ENCODE results near the gene EHBP1.
A peak's percentile ranks its signal among the peaks of the same experiment; 100 is the strongest.

Gene EHBP1

DNA sequence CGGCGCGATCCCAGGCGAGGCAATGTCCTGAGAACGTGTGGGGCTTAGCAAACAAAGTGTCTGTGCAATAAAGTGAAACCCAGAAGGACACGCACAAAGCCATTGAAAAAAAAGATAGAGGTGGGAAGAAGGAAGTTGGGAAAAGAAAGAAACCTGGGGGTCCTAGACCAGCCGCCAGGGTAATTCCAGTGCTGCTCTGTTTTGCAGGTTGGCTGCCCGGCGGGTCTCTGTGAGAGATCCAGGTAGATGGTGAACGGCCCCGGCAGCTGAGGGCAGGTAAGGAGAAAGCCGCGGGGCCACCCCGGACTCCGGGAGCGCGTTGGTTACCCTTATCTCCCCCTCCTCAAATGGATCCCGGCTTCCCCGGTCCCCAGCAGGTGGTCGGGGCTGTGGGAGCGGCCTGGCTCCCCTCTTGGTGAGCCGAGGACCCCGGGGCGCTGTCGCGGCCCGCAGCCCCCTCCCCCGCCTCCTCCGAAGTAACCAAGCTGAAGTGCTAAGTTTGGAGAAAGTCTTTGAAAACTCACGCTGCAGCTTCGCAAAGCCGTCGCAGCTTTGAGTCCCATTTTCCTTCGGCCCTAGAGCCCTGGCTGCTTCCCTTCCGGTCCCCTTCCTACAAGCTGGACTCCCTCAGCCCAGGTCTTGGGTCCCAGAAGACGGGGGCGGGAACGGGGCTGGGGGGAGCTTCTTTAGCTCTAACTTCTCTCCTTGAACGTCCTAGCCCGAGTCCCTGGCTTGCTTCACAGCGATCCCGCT is 345.7 kb downstream of the EHBP1 start:
- Histone ChIP-seq H3K36me3 (ENCODE audit: control insufficient read depth in 1 of 2, insufficient read depth in 2 of 2, low read length in 2 of 2) (no peaks in the 10 kb centered on the region), H2BK12ac (ENCODE audit: low read length) (no peak overlapping the region), H4K12ac (ENCODE audit: low read depth, low read length) (no peak overlapping the region), H4K91ac (ENCODE audit: low read depth, low read length) (no peak overlapping the region), H3K23ac (ENCODE audit: low read length) (no peak overlapping the region), H2BK120ac (ENCODE audit: insufficient read depth, low read length, poor library complexity) (no peak overlapping the region), H3K14ac (ENCODE audit: low read length) (no peak overlapping the region), H3K27me3 (ENCODE audit: insufficient read depth, low read length) (peaks cover 93% of the 10 kb centered on the region), H3K79me1 (ENCODE audit: low read length) (no peaks in the 10 kb centered on the region), H3K79me2 (ENCODE audit: control insufficient read depth, insufficient read depth, low read length, poor library complexity) (no peaks in the 10 kb centered on the region), H3K4me2 (ENCODE audit: low read length) (peak overlapping the region; percentile 64), H3K4me1 (ENCODE audit: control insufficient read depth in 1 of 2, insufficient read depth in 2 of 2, low read length in 2 of 2) (peaks cover 43 to 46% of the 10 kb centered on the region in 2 experiments), H3K18ac (ENCODE audit: low read length) (no peak overlapping the region), H2BK5ac (ENCODE audit: low read depth, low read length, poor library complexity) (no peak overlapping the region), H3K9me3 (ENCODE audit: insufficient read depth, low read depth, low read length) (peaks cover 13% of the 10 kb centered on the region), H3K9ac (ENCODE audit: low read length) (no peak overlapping the region), H2AFZ (ENCODE audit: insufficient read depth, low read length, poor library complexity) (no peak overlapping the region), H3K4ac (ENCODE audit: low read depth, low read length) (no peak overlapping the region), H3K27ac (ENCODE audit: low read depth, low read length) (no peak overlapping the region), H2AK5ac (ENCODE audit: low read length) (no peak overlapping the region), H4K8ac (ENCODE audit: low read depth, low read length) (peak overlapping the region; percentile 32), H3K4me3 (ENCODE audit: low read depth, low read length) (peak overlapping the region; percentile 40)
- DNase-seq = peak in 1 of 2 donors; percentile 23
- WGBS (ENCODE audit: extremely low coverage, insufficient coverage, insufficient read length) = no CpG with 5 or more reads among the region's 42 CpGs

DNA sequence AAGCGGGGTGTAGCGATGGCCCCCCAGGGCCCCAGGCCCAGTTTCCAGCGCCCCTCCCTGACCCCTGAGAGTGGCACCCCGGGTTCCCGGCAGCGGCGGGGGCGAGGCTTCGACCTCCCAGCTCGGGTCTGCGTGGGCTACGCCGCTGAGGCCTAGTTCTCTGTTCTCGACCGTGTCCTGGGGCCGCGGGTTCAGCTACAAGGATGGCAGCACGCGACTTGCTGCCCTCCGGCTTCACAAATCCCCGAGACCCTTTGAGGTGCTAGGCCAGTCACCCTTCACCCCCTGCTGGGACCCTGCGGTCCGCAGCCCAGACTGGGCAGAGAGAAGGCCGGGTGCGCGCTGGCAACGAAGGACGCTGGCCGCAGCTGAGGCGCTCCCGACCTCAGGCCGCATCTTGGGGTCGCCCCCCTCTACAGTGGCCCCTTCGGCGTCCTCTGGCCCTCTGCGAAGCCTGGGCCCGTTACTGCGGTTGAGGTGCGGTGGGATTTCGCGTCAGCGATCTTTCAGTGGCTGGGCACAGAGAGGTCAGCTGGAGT is 346.4 kb downstream of the EHBP1 start:
- Histone ChIP-seq H2BK5ac (ENCODE audit: low read depth, low read length, poor library complexity) (no peak overlapping the region), H4K12ac (ENCODE audit: low read depth, low read length) (no peak overlapping the region), H2AFZ (ENCODE audit: insufficient read depth, low read length, poor library complexity) (no peak overlapping the region), H3K18ac (ENCODE audit: low read length) (no peak overlapping the region), H3K4me3 (ENCODE audit: low read depth, low read length) (no peak overlapping the region), H3K79me1 (ENCODE audit: low read length) (no peaks in the 10 kb centered on the region), H3K27ac (ENCODE audit: low read depth, low read length) (no peak overlapping the region), H2BK120ac (ENCODE audit: insufficient read depth, low read length, poor library complexity) (no peak overlapping the region), H2BK12ac (ENCODE audit: low read length) (no peak overlapping the region), H3K79me2 (ENCODE audit: control insufficient read depth, insufficient read depth, low read length, poor library complexity) (no peaks in the 10 kb centered on the region), H3K36me3 (ENCODE audit: control insufficient read depth in 1 of 2, insufficient read depth in 2 of 2, low read length in 2 of 2) (no peaks in the 10 kb centered on the region), H3K14ac (ENCODE audit: low read length) (no peak overlapping the region), H4K8ac (ENCODE audit: low read depth, low read length) (peak overlapping the region; percentile 32), H3K4ac (ENCODE audit: low read depth, low read length) (no peak overlapping the region), H3K4me2 (ENCODE audit: low read length) (peak overlapping the region; percentile 64), H3K9me3 (ENCODE audit: insufficient read depth, low read depth, low read length) (peaks cover 14% of the 10 kb centered on the region), H4K91ac (ENCODE audit: low read depth, low read length) (no peak overlapping the region), H2AK5ac (ENCODE audit: low read length) (no peak overlapping the region), H3K27me3 (ENCODE audit: insufficient read depth, low read length) (peaks cover 95% of the 10 kb centered on the region), H3K23ac (ENCODE audit: low read length) (no peak overlapping the region), H3K9ac (ENCODE audit: low read length) (no peak overlapping the region), H3K4me1 (ENCODE audit: control insufficient read depth in 1 of 2, insufficient read depth in 2 of 2, low read length in 2 of 2) (peaks cover 43 to 46% of the 10 kb centered on the region in 2 experiments)
- WGBS (ENCODE audit: extremely low coverage, insufficient coverage, insufficient read length) = no CpG with 5 or more reads among the region's 42 CpGs
- DNase-seq = no peak

DNA sequence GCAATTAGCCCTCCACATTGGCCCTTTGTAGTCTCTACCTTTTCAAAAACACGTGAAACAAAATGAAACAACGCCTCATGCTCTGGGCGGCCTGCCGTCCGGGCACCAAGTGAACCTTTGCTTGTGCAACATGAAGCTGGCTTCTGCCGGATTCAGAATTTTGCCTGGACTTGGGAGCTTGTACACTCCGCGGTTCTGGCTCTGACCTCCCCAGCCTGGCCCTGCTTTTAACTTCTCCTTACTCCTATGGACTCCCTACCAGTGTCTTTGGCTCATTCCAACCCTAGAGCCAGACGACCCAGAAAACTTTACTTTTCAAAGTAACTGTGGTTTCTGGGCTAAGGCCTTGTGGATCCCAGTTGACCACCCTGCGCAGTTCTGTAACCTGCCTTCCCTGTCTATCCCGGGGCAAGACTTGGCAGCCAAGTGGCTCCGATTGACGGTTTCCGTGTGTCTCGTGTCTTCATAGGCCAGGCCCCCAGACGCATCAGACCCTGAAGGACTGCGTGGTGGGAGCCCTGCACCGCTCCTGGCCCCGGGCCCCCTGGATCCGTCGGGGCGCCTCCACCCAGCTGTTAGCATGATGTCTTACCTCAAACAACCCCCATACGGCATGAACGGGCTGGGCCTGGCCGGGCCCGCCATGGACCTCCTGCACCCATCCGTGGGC is 347.0 kb downstream of the EHBP1 start:
- no peaks in the 10 kb centered on the region for H3K36me3 ChIP-seq (ENCODE audit: control insufficient read depth in 1 of 2, insufficient read depth in 2 of 2, low read length in 2 of 2)
- WGBS (ENCODE audit: extremely low coverage, insufficient coverage, insufficient read length) = no CpG with 5 or more reads among the region's 27 CpGs
- H2AK5ac ChIP-seq (ENCODE audit: low read length) = no peak overlapping the region
- no peak overlapping the region for H2BK12ac ChIP-seq (ENCODE audit: low read length)
- H3K27ac ChIP-seq (ENCODE audit: low read depth, low read length) = no peak overlapping the region
- no peak overlapping the region for H4K91ac ChIP-seq (ENCODE audit: low read depth, low read length)
- H3K9me3 ChIP-seq (ENCODE audit: insufficient read depth, low read depth, low read length) = peaks cover 14% of the 10 kb centered on the region
- peaks cover 94% of the 10 kb centered on the region for H3K27me3 ChIP-seq (ENCODE audit: insufficient read depth, low read length)
- H4K12ac ChIP-seq (ENCODE audit: low read depth, low read length) = no peak overlapping the region
- no peak overlapping the region for H3K23ac ChIP-seq (ENCODE audit: low read length)
- no peak overlapping the region for H3K14ac ChIP-seq (ENCODE audit: low read length)
- H3K4ac ChIP-seq (ENCODE audit: low read depth, low read length) = no peak overlapping the region
- no peak overlapping the region for H2AFZ ChIP-seq (ENCODE audit: insufficient read depth, low read length, poor library complexity)
- H3K4me1 ChIP-seq (ENCODE audit: control insufficient read depth in 1 of 2, insufficient read depth in 2 of 2, low read length in 2 of 2) = peaks cover 38 to 41% of the 10 kb centered on the region in 2 experiments
- no peak overlapping the region for H3K9ac ChIP-seq (ENCODE audit: low read length)
- no peak for DNase-seq
- H4K8ac ChIP-seq (ENCODE audit: low read depth, low read length) = no peak overlapping the region
- H3K79me1 ChIP-seq (ENCODE audit: low read length) = no peaks in the 10 kb centered on the region
- H2BK5ac ChIP-seq (ENCODE audit: low read depth, low read length, poor library complexity) = no peak overlapping the region
- no peak overlapping the region for H3K4me3 ChIP-seq (ENCODE audit: low read depth, low read length)
- no peak overlapping the region for H3K18ac ChIP-seq (ENCODE audit: low read length)
- H3K79me2 ChIP-seq (ENCODE audit: control insufficient read depth, insufficient read depth, low read length, poor library complexity) = no peaks in the 10 kb centered on the region
- H3K4me2 ChIP-seq (ENCODE audit: low read length) = no peak overlapping the region
- H2BK120ac ChIP-seq (ENCODE audit: insufficient read depth, low read length, poor library complexity) = no peak overlapping the region

DNA sequence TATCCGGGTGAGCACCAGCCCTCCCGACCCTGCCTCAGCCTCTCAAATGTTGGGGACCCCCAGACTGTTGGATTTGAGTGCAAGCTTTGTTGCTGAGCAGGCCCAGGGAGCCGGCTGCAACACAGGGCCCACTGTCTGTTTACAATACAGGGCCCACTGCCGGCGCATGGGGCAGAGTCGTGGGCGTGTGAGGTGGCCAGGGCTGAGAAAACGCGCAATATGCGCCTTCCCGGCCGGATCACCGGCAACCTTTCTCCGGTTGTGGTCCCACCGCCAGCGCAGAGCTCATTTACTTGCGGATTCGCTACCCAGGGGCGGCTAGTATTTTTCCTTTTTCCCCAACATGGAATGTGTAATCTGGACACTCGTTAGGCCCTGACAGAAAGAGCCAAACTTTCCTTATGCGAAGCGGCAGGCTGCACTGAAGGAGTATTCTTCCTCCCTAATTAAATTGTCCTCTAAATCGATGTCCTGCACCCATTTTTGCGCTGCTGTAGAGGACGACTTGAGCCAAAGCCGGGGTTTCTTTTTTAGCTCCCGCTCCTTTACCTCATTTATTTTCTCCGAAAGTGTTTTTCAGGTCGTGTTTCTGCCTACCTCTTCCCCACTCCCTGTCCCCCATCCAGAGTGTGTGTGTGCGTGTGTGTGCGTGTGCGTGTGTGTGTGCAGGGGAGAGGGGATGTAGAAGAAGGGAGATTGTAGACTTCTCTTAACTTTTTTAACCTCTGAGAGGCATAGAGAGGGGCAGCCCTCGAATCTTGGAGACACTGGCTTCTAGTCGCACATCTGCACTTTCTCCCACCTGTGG is 347.8 kb downstream of the EHBP1 start:
- Histone ChIP-seq H3K18ac (ENCODE audit: low read length) (no peak overlapping the region), H3K9me3 (ENCODE audit: insufficient read depth, low read depth, low read length) (peaks cover 14% of the 10 kb centered on the region), H3K27ac (ENCODE audit: low read depth, low read length) (no peak overlapping the region), H4K91ac (ENCODE audit: low read depth, low read length) (no peak overlapping the region), H3K14ac (ENCODE audit: low read length) (no peak overlapping the region), H2BK120ac (ENCODE audit: insufficient read depth, low read length, poor library complexity) (no peak overlapping the region), H3K27me3 (ENCODE audit: insufficient read depth, low read length) (peaks cover 94% of the 10 kb centered on the region), H3K36me3 (ENCODE audit: control insufficient read depth in 1 of 2, insufficient read depth in 2 of 2, low read length in 2 of 2) (no peaks in the 10 kb centered on the region), H3K4ac (ENCODE audit: low read depth, low read length) (no peak overlapping the region), H4K8ac (ENCODE audit: low read depth, low read length) (no peak overlapping the region), H3K79me2 (ENCODE audit: control insufficient read depth, insufficient read depth, low read length, poor library complexity) (no peaks in the 10 kb centered on the region), H2AK5ac (ENCODE audit: low read length) (no peak overlapping the region), H4K12ac (ENCODE audit: low read depth, low read length) (no peak overlapping the region), H3K4me3 (ENCODE audit: low read depth, low read length) (no peak overlapping the region), H3K4me1 (ENCODE audit: control insufficient read depth in 1 of 2, insufficient read depth in 2 of 2, low read length in 2 of 2) (peaks cover 32 to 35% of the 10 kb centered on the region in 2 experiments), H3K9ac (ENCODE audit: low read length) (no peak overlapping the region), H2BK5ac (ENCODE audit: low read depth, low read length, poor library complexity) (no peak overlapping the region), H3K23ac (ENCODE audit: low read length) (no peak overlapping the region), H2AFZ (ENCODE audit: insufficient read depth, low read length, poor library complexity) (no peak overlapping the region), H2BK12ac (ENCODE audit: low read length) (no peak overlapping the region), H3K79me1 (ENCODE audit: low read length) (no peaks in the 10 kb centered on the region), H3K4me2 (ENCODE audit: low read length) (peak overlapping the region; percentile 52)
- no peak for DNase-seq
- no CpG with 5 or more reads among the region's 34 CpGs for WGBS (ENCODE audit: extremely low coverage, insufficient coverage, insufficient read length)
